ENCODE results near the gene ACTN2. TPM values are rescaled to one million over a fixed set of nuclear protein-coding genes. Genes with fewer than 3 reads are reported as not detected.

ACTN2 gene
- total RNA-seq, 1 donor from 2014 or later = 0.44 TPM

GRCh38 chr1:236759252-236759859, 73.1 kb downstream of the ACTN2 start:
- DNase-seq = peak; percentile 74

GRCh38 chr1:236760480-236760879, 74.2 kb downstream of the ACTN2 start:
- Mint-ChIP-seq H3K36me3 (ENCODE audit: low read depth) (no peaks in the 10 kb centered on the region), H3K27ac (no peak overlapping the region), H3K4me3 (no peak overlapping the region), H3K4me1 (peaks cover 6% of the 10 kb centered on the region), H3K9me3 (no peaks in the 10 kb centered on the region), H3K27me3 (peaks cover 5% of the 10 kb centered on the region)
- no peak for DNase-seq
- intact Hi-C loops (cut with micrococcal nuclease) = no loop called here

More at GRCh38 chr1:236759252-236759859, 73.1 kb downstream of the ACTN2 start:
- Mint-ChIP-seq H3K27ac (no peak overlapping the region), H3K4me3 (no peak overlapping the region), H3K36me3 (ENCODE audit: low read depth) (no peaks in the 10 kb centered on the region), H3K27me3 (peaks cover 3% of the 10 kb centered on the region), H3K4me1 (peaks cover 6% of the 10 kb centered on the region), H3K9me3 (no peaks in the 10 kb centered on the region)
- intact Hi-C loops (cut with micrococcal nuclease) = loop anchor here (1.0 to 5.0 kb wide), 4 partner anchors 110 to 803 kb away; no protein-coding TSS in a partner anchor

DNA sequence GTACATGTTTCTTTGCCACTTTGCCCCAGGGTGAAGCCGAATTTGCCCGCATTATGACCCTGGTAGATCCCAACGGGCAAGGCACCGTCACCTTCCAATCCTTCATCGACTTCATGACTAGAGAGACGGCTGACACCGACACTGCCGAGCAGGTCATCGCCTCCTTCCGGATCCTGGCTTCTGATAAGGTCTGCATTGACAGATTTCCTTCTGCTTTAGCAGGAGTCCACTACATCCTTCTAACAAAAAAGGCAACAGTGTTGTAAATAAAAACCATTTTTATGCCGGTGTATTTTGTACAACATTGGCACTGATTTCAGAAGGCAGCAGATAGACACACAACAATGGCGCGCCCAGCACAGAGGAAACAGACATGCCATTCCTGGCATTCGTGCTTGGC, 74.7 kb downstream of the ACTN2 start:
- Mint-ChIP-seq H3K36me3 (ENCODE audit: low read depth) (no peaks in the 10 kb centered on the region), H3K9me3 (no peaks in the 10 kb centered on the region), H3K4me3 (no peak overlapping the region), H3K4me1 (peaks cover 6% of the 10 kb centered on the region), H3K27ac (no peak overlapping the region), H3K27me3 (peaks cover 9% of the 10 kb centered on the region)
- intact Hi-C loops (cut with micrococcal nuclease) = no loop called here
- no peak for DNase-seq

GRCh38 chr1:236761397-236762132, 75.3 kb downstream of the ACTN2 start:
- intact Hi-C loops (cut with micrococcal nuclease) = no loop called here
- no peak for DNase-seq
- no peak overlapping the region for H3K4me3 Mint-ChIP-seq

DNA sequence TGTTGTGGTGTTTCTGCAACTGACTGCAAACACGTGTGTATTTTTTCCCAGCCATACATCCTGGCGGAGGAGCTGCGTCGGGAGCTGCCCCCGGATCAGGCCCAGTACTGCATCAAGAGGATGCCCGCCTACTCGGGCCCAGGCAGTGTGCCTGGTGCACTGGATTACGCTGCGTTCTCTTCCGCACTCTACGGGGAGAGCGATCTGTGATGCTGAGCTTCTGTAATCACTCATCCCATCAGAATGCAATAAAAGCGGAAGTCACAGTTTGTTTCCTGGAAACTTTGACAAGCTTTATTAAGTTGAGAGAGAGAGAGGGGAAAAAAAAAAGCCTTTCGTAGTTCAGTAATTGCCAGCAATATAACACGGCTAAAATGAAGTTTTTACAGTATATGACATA, 76.1 kb downstream of the ACTN2 start:
- DNase-seq = no peak
- Mint-ChIP-seq H3K4me3 (no peak overlapping the region), H3K9me3 (no peaks in the 10 kb centered on the region), H3K27ac (no peak overlapping the region), H3K27me3 (peaks cover 15% of the 10 kb centered on the region), H3K4me1 (peaks cover 6% of the 10 kb centered on the region), H3K36me3 (ENCODE audit: low read depth) (no peaks in the 10 kb centered on the region)
- intact Hi-C loops (cut with micrococcal nuclease) = no loop called here

More at GRCh38 chr1:236761397-236762132, 75.3 kb downstream of the ACTN2 start:
- H3K27ac Mint-ChIP-seq = no peak overlapping the region
- H3K4me1 Mint-ChIP-seq = peaks cover 6% of the 10 kb centered on the region
- H3K27me3 Mint-ChIP-seq = peaks cover 12% of the 10 kb centered on the region
- no peaks in the 10 kb centered on the region for H3K36me3 Mint-ChIP-seq (ENCODE audit: low read depth)
- no peaks in the 10 kb centered on the region for H3K9me3 Mint-ChIP-seq

DNA sequence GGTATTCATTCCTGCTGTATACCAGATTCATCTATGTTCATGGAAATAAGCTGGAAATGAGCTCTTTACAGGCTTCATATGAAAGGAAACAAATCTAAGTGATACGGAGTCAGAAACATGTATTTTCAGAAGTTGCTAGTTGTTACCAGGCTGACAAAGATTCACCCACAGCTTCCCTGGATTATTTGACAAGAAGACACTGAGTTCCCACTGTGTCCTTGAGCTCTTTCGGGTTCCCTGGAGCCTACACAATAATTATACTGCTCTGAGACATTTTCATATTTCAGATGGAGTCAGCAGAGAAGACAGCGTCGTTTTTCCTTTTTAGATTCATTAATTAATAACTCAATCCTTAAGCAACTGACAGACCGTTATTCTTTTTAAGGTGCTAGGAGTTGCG, 79.5 kb downstream of the ACTN2 start:
- intact Hi-C loops (cut with micrococcal nuclease) = no loop called here
- no peak overlapping the region for H3K27ac Mint-ChIP-seq
- DNase-seq = no peak
- no peaks in the 10 kb centered on the region for H3K36me3 Mint-ChIP-seq (ENCODE audit: low read depth)
- no peaks in the 10 kb centered on the region for H3K9me3 Mint-ChIP-seq
- H3K27me3 Mint-ChIP-seq = peaks cover 24% of the 10 kb centered on the region
- H3K4me3 Mint-ChIP-seq = no peak overlapping the region
- H3K4me1 Mint-ChIP-seq = peaks cover 2% of the 10 kb centered on the region

DNA sequence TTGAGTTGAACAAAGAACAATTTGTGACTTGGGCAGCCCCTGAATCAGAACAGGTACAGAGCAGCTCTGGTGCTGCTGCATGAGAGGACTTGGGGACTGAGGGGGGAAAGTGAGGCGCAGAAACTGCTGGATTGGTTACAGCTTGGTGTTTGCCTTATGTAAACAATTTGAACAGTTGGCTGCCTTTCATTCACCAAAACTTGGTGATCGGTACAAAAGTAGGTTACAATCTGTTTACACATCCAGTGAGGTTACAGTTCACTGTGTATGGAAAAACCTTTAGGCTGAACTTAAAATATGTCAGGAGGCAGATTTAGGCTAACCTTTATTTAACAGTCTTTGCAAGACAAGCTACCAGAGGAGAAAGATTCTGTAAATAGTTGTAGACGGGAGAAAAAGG, 80.2 kb downstream of the ACTN2 start:
- no peak for DNase-seq
- H3K27ac Mint-ChIP-seq = no peak overlapping the region
- H3K4me3 Mint-ChIP-seq = no peak overlapping the region
- peaks cover 24% of the 10 kb centered on the region for H3K27me3 Mint-ChIP-seq
- no peaks in the 10 kb centered on the region for H3K9me3 Mint-ChIP-seq
- no peaks in the 10 kb centered on the region for H3K36me3 Mint-ChIP-seq (ENCODE audit: low read depth)
- peaks cover 2% of the 10 kb centered on the region for H3K4me1 Mint-ChIP-seq
- intact Hi-C loops (cut with micrococcal nuclease) = no loop called here

- Mint-ChIP-seq H3K4me3 (no peak overlapping the region), H3K9me3 (no peaks in the 10 kb centered on the region), H3K4me1 (peaks cover 1% of the 10 kb centered on the region), H3K27ac (no peak overlapping the region), H3K27me3 (peaks cover 26% of the 10 kb centered on the region), H3K36me3 (ENCODE audit: low read depth) (no peaks in the 10 kb centered on the region)
- DNase-seq = no peak
- intact Hi-C loops (cut with micrococcal nuclease) = no loop called here
Measured at GRCh38 chr1:236767276-236767675, 81.0 kb downstream of the ACTN2 start.

DNA sequence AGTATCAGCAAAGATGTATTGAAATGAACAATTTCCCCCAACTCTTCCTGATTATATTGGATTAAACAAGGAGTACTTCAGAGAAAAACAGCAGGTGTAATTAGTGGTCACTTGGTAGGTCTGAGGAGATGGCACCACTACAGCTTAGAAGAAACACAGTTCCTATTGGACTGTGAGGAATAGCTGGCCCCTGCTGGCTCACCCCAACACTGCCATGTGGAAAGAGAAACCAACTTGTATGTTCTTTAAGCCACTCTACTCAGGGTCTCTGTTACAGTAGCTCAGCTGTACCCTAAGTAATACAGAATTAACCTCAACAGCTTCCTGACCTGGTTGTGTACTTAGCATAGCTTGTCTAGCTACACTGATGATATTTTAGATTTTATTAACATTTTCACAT, 82.3 kb downstream of the ACTN2 start:
- Mint-ChIP-seq H3K9me3 (no peaks in the 10 kb centered on the region), H3K27ac (no peak overlapping the region), H3K36me3 (ENCODE audit: low read depth) (no peaks in the 10 kb centered on the region), H3K4me1 (no peaks in the 10 kb centered on the region), H3K27me3 (peaks cover 26% of the 10 kb centered on the region), H3K4me3 (no peak overlapping the region)
- intact Hi-C loops (cut with micrococcal nuclease) = no loop called here
- no peak for DNase-seq

- H3K36me3 Mint-ChIP-seq (ENCODE audit: low read depth) = no peaks in the 10 kb centered on the region
- no peak overlapping the region for H3K27ac Mint-ChIP-seq
- peaks cover 7% of the 10 kb centered on the region for H3K9me3 Mint-ChIP-seq
- intact Hi-C loops (cut with micrococcal nuclease) = no loop called here
- no peaks in the 10 kb centered on the region for H3K4me1 Mint-ChIP-seq
- H3K4me3 Mint-ChIP-seq = no peak overlapping the region
- H3K27me3 Mint-ChIP-seq = peaks cover 24% of the 10 kb centered on the region
- no peak for DNase-seq
Measured at GRCh38 chr1:236773919-236774318, 87.6 kb downstream of the ACTN2 start.

- Mint-ChIP-seq H3K27me3 (peaks cover 27% of the 10 kb centered on the region), H3K9me3 (peaks cover 13% of the 10 kb centered on the region), H3K27ac (no peak overlapping the region), H3K4me3 (no peak overlapping the region), H3K4me1 (no peaks in the 10 kb centered on the region), H3K36me3 (ENCODE audit: low read depth) (no peaks in the 10 kb centered on the region)
- DNase-seq = no peak
- intact Hi-C loops (cut with micrococcal nuclease) = no loop called here
Measured at GRCh38 chr1:236774926-236775325, 88.6 kb downstream of the ACTN2 start.

DNA sequence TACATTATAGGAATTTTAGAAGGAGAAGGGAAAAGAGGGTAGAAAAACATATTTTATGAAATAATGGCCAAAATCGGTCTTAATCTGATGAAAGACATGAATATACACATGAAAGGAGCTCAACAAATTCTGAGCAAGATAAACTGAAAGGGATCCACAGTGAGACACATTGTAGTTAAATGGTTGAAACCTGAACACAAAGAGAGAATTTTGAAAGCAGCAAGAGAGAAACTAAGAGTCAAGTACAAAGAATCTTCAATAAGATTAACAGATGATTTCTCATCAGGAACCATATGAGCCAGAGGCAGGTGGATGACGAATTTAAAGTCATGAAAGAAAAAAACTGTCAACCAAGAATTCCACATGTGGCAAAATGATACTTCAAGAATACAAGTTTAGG, 93.0 kb downstream of the ACTN2 start:
- no peaks in the 10 kb centered on the region for H3K4me1 Mint-ChIP-seq
- H3K27ac Mint-ChIP-seq = no peak overlapping the region
- H3K4me3 Mint-ChIP-seq = no peak overlapping the region
- peaks cover 27% of the 10 kb centered on the region for H3K27me3 Mint-ChIP-seq
- intact Hi-C loops (cut with micrococcal nuclease) = no loop called here
- peaks cover 13% of the 10 kb centered on the region for H3K9me3 Mint-ChIP-seq
- no peaks in the 10 kb centered on the region for H3K36me3 Mint-ChIP-seq (ENCODE audit: low read depth)
- DNase-seq = no peak

GRCh38 chr1:236785477-236785876, 99.2 kb downstream of the ACTN2 start:
- Mint-ChIP-seq H3K4me1 (no peaks in the 10 kb centered on the region), H3K27me3 (peaks cover 13% of the 10 kb centered on the region), H3K4me3 (no peak overlapping the region), H3K9me3 (no peaks in the 10 kb centered on the region), H3K36me3 (ENCODE audit: low read depth) (no peaks in the 10 kb centered on the region), H3K27ac (no peak overlapping the region)
- intact Hi-C loops (cut with micrococcal nuclease) = no loop called here
- DNase-seq = no peak

DNA sequence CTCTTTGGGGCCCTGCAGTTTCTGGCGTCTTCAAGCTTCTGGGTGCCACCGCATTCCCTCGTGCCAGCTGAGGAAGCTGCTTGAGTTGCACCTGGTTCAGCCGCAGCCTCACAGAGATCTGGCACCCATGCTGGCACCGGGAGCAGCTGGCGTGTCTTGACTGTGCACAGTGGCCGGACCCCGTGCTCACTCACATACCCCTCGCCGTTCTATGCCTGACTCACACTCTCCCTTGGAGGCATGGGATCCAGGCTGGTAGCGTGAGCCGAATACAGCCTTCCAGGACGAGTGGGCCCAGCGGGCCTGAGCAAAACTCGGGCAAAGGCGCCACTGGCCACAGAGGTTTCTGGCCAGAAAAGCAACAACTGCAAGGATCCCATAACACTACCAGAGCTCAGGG, 100.2 kb downstream of the ACTN2 start:
- H3K9me3 Mint-ChIP-seq = no peaks in the 10 kb centered on the region
- H3K4me1 Mint-ChIP-seq = no peaks in the 10 kb centered on the region
- intact Hi-C loops (cut with micrococcal nuclease) = no loop called here
- H3K27me3 Mint-ChIP-seq = peaks cover 12% of the 10 kb centered on the region
- H3K4me3 Mint-ChIP-seq = no peak overlapping the region
- H3K36me3 Mint-ChIP-seq (ENCODE audit: low read depth) = no peaks in the 10 kb centered on the region
- H3K27ac Mint-ChIP-seq = no peak overlapping the region
- DNase-seq = no peak

All from activated CD4-positive, alpha-beta T cell treated with anti-CD3 and anti-CD28 coated beads, Interleukin-2, amount 10 ng/mL, durations not matched to agents 24 days and 14 days (primary cell).